K562 (cell line): Measurements from ENCODE around the gene RPS27. TPM values are rescaled to one million over a fixed set of nuclear protein-coding genes. Genes with fewer than 3 reads are reported as not detected.

Source experiments
- ATAC-seq: fragments of 200-7000 bp; cut with Tn5 transposase; 3 replicates; pipeline ENCODE4 v1.9.1; 2020; ENCODE audit warnings: moderate library complexity
- BruUV-seq: library from RNA; stranded (reverse); fragments of 400-500 nt; replicated peaks from 2 replicates; lab custom pipeline; 2021; lab: Mats Ljungman, UMichigan
- CTCF ChIA-PET: fragments of 300-600 bp; formaldehyde crosslinking; extraction: SDS; loops from one replicate; lab custom pipeline; 2021; ENCODE audit warnings: low intra/inter-chr PET ratio; lab: Yijun Ruan, JAX
- POLR2A ChIA-PET: fragments of 300-600, 350-650 bp; sonication (Branson Sonifier 250); formaldehyde crosslinking; extraction: SDS; loops from one replicate; lab custom pipeline; 2021; ENCODE audit warnings: antibody characterized with exemption, inconsistent platforms; lab: Yijun Ruan, JAX
- DNase-seq, 4 experiments: peaks; one replicate each; pipeline versions ENCODE4 v3.0.0 to v3.0.0-alpha.2; 2011 to 2018; ENCODE audit warnings: low spot score in 3 of 4, mixed read lengths in 3 of 4; ENCODE audit errors: extremely low read depth in 1 of 4
- FAIRE-seq: peaks from 2 replicates; lab custom pipeline; 2011; peaks lifted over from hg19 to GRCh38; lab: Jason Lieb, UNC
- H2AFZ ChIP-seq: 2 replicates; pipeline ENCODE4 v1.6.0; 2011; ENCODE audit warnings: low read depth, low read length, control low read depth, inconsistent platforms
- H3K27ac ChIP-seq: fragments of 200-600 bp; 3 replicates; pipeline ENCODE4 v1.8.0; 2011; ENCODE audit warnings: low read depth, mild to moderate bottlenecking, control low read depth, inconsistent platforms, low read length, moderate library complexity, mixed read lengths; ENCODE audit errors: extremely low read depth
- H3K27me3 ChIP-seq, 2 experiments: fragments of 300-600 bp in 1 of 2; 2 replicates in 1 of 2; 3 replicates in 1 of 2; pipeline versions ENCODE4 v1.6.0 to v1.8.0; 2011; ENCODE audit warnings: inconsistent platforms in 2 of 2, low read length in 2 of 2, mild to moderate bottlenecking in 1 of 2, mixed read lengths in 1 of 2, moderate library complexity in 1 of 2; ENCODE audit not compliant: control insufficient read depth in 2 of 2, insufficient read depth in 2 of 2
- H3K36me3 ChIP-seq: fragments of 300-600 bp; 3 replicates; pipeline ENCODE4 v1.8.0; 2011; ENCODE audit warnings: mild to moderate bottlenecking, low read length, inconsistent platforms; ENCODE audit not compliant: control insufficient read depth, insufficient read depth
- H3K4me1 ChIP-seq, 2 experiments: fragments of 200-600 bp in 1 of 2; replicated peaks in 1 of 2; 2 replicates in 1 of 2; 3 replicates in 1 of 2; pipeline versions ENCODE4 v1.5.1 to v1.8.0; 2011; ENCODE audit warnings: inconsistent platforms in 2 of 2, low read length in 2 of 2, mild to moderate bottlenecking in 1 of 2, mixed read lengths in 1 of 2, moderate library complexity in 1 of 2; ENCODE audit not compliant: control insufficient read depth in 2 of 2, insufficient read depth in 2 of 2
- H3K4me2 ChIP-seq: 2 replicates; pipeline ENCODE4 v1.6.1; 2011; ENCODE audit warnings: low read length, control low read depth, inconsistent platforms, mixed read lengths; ENCODE audit not compliant: insufficient read depth
- H3K4me3 ChIP-seq: fragments of 200-600 bp; sonication (generic), shearing (Covaris generic); 2 replicates; pipeline ENCODE4 v1.5.1; 2016; ENCODE audit warnings: control low read depth, inconsistent platforms
- H3K79me2 ChIP-seq: fragments of 200-600 bp; 3 replicates; pipeline ENCODE4 v1.8.0; 2011; ENCODE audit warnings: low read length, inconsistent platforms; ENCODE audit not compliant: control insufficient read depth, insufficient read depth
- H3K9ac ChIP-seq, 2 experiments: 2 replicates each; pipeline versions ENCODE4 v1.6.0 to v1.6.1; 2011; ENCODE audit warnings: low read depth in 2 of 2, low read length in 2 of 2, control low read depth in 1 of 2, inconsistent platforms in 1 of 2, mild to moderate bottlenecking in 1 of 2, mixed read lengths in 1 of 2; ENCODE audit not compliant: insufficient read depth in 1 of 2
- H3K9me1 ChIP-seq: one replicate; pipeline ENCODE4 v1.6.0; 2011; ENCODE audit warnings: inconsistent platforms, mild to moderate bottlenecking, low read length, moderate library complexity; ENCODE audit not compliant: control insufficient read depth, insufficient read depth
- H3K9me3 ChIP-seq: replicated peaks from 2 replicates; pipeline ENCODE4 v1.5.1; 2011; ENCODE audit warnings: low read depth, low read length, inconsistent platforms; ENCODE audit not compliant: control insufficient read depth, insufficient read depth
- H4K20me1 ChIP-seq: replicated peaks from 2 replicates; pipeline ENCODE4 v1.6.1; 2011; ENCODE audit warnings: low read length, inconsistent platforms, mixed read lengths; ENCODE audit not compliant: control insufficient read depth, insufficient read depth
- IRF2 ChIP-seq: sonication (generic); formaldehyde crosslinking; IDR thresholded peaks from 2 replicates; pipeline ENCODE4 v1.8.1; 2022; ENCODE audit warnings: mild to moderate bottlenecking, missing genetic modification reagents
- MYC ChIP-seq, 2 experiments: fragments of 250-450 bp in 1 of 2; sonication (Bioruptor Pico) in 1 of 2; IDR thresholded peaks; 2 replicates each; pipeline versions ENCODE4 v1.5.1 to v1.6.1; 2012 to 2021; ENCODE audit warnings: low read depth in 2 of 2, borderline replicate concordance in 1 of 2, improper control_type of control experiment in 1 of 2, low read length in 1 of 2, mild to moderate bottlenecking in 1 of 2, moderate library complexity in 1 of 2
- NR2C2 ChIP-seq, 2 experiments: fragments of 200-800 bp in 1 of 2; sonication (Bioruptor generic) in 1 of 2; sonication (generic) in 1 of 2; formaldehyde crosslinking in 1 of 2; IDR thresholded peaks; 2 replicates each; pipeline versions ENCODE4 v1.6.1 to v1.8.0; 2016 to 2022; ENCODE audit warnings: mild to moderate bottlenecking in 1 of 2, missing compliant biosample characterization in 1 of 2, missing genetic modification characterization in 1 of 2, missing genetic modification reagents in 1 of 2
- PHB2 ChIP-seq: fragments of 450-650 bp; IDR thresholded peaks from 2 replicates; pipeline ENCODE4 v1.6.1; 2017; ENCODE audit warnings: low read depth
- POLR2G ChIP-seq: fragments of 200-400 bp; formaldehyde crosslinking; IDR thresholded peaks from 2 replicates; pipeline ENCODE4 v1.6.1; 2017; ENCODE audit warnings: low read depth, mild to moderate bottlenecking, antibody characterized with exemption, low read length, moderate library complexity
- RBFOX2 ChIP-seq: fragments of 200-400 bp; formaldehyde crosslinking; IDR thresholded peaks from 2 replicates; pipeline ENCODE4 v1.6.1; 2017; ENCODE audit warnings: low read depth, mild to moderate bottlenecking, low read length, moderate library complexity
- RBM22 ChIP-seq: fragments of 200-400 bp; formaldehyde crosslinking; IDR thresholded peaks from 2 replicates; pipeline ENCODE4 v1.6.1; 2018; ENCODE audit warnings: low read length, low read depth; ENCODE audit not compliant: poor library complexity, severe bottlenecking
- XRCC3 ChIP-seq: fragments of 450-650 bp; IDR thresholded peaks from 2 replicates; pipeline ENCODE4 v1.6.1; 2017; ENCODE audit warnings: mild to moderate bottlenecking, moderate library complexity
- ZNF12 ChIP-seq: sonication (generic); formaldehyde crosslinking; IDR thresholded peaks from 2 replicates; pipeline ENCODE4 v1.4.0; 2020; ENCODE audit warnings: mild to moderate bottlenecking, missing genetic modification reagents
- ZNF133 ChIP-seq: fragments of 250-450 bp; sonication (Bioruptor Pico); IDR thresholded peaks from 2 replicates; pipeline ENCODE4 v1.4.0; 2020; ENCODE audit warnings: mild to moderate bottlenecking
- ZNF57 ChIP-seq: fragments of 450-650 bp; formaldehyde crosslinking; IDR thresholded peaks from 2 replicates; pipeline ENCODE4 v1.4.0; 2020; ENCODE audit warnings: mild to moderate bottlenecking, moderate library complexity
- ZNF76 ChIP-seq: fragments of 250-450 bp; sonication (Bioruptor Pico); IDR thresholded peaks from 2 replicates; pipeline ENCODE4 v1.4.0; 2020; ENCODE audit warnings: mild to moderate bottlenecking, moderate library complexity, borderline replicate concordance
- WGBS: fragments of 100-300 bp; shearing (Covaris generic); methylation state at CpG from one replicate; pipeline ENCODE4 v1.1.6; 2016; ENCODE audit warnings: low coverage, mixed read lengths; ENCODE audit not compliant: insufficient coverage; ENCODE audit errors: missing lambda C conversion rate; 5-methylcytosine and 5-hydroxymethylcytosine counted together
- in situ Hi-C: fragments of 300-500 bp; cut with MboI; formaldehyde crosslinking; loops from 4 replicates; pipeline ENCODE4 v1.15.0; 2018; ENCODE audit warnings: inconsistent platforms, mixed read lengths
- intact Hi-C: fragments of 100-400 bp; cut with micrococcal nuclease; formaldehyde crosslinking; loops from 2 replicates; pipeline ENCODE4 v1.14.2; 2022
- polyA plus RNA-seq, 8 experiments: library from polyadenylated mRNA; depleted of rRNA in 4 of 8; stranded (reverse) in 5 of 8; unstranded in 3 of 8; fragments of >200 nt; fragmentation: Nextera tagmentation in 2 of 8; fragmentation: Illumina TruSeq in 1 of 8; extraction: Ambion mirVana in 2 of 8; extraction: Trizol in 1 of 8; gene quantifications; 2 replicates each; pipeline versions ENCODE4 v1.2.1 to v1.2.3, GENCODE V29; 2011 to 2014; ENCODE audit warnings: inconsistent platforms in 1 of 8, missing spikeins in 1 of 8
- total RNA-seq, 7 experiments: library from RNA; depleted of rRNA in 6 of 7; stranded (reverse); fragments of >200 nt in 6 of 7; fragmentation: Illumina TruSeq in 2 of 7; extraction: Trizol in 2 of 7; gene quantifications; 2 replicates each; pipeline versions ENCODE4 v1.2.1 to v1.2.3, GENCODE V29; 2011 to 2021; ENCODE audit warnings: low replicate concordance in 1 of 7

The RPS27 gene
- total and polyA plus RNA-seq, 9 of the 15 experiments (the other 6 are each of a cell fraction or from before 2014, with no cell fraction given) = 2,091 to 9,377 (median 6,706) TPM

GRCh38 chr1:153941826-153942725 is 48.5 kb upstream of the RPS27 start:
- H3K27ac ChIP-seq = no peak overlapping the region
- in situ Hi-C loops = no loop called here

More at GRCh38 chr1:153941826-153942725, 48.5 kb upstream of the RPS27 start:
- Histone ChIP-seq H3K79me2 (peaks cover 29% of the 10 kb centered on the region), H3K9me3 (no peaks in the 10 kb centered on the region), H3K27me3 (no peaks in the 10 kb centered on the region), H3K4me1 (peaks cover 12 to 30% of the 10 kb centered on the region in 2 experiments; a peak in 4 of 5 replicates), H2AFZ (no peak overlapping the region), H4K20me1 (no peaks in the 10 kb centered on the region), H3K9ac (no peak overlapping the region), H3K4me2 (no peak overlapping the region), H3K36me3 (peaks cover 70% of the 10 kb centered on the region), H3K9me1 (no peaks in the 10 kb centered on the region), H3K4me3 (no peak overlapping the region)
- ATAC-seq (no peak), DNase-seq (no peak), FAIRE-seq (no peak)
- TF ChIP-seq RBM22 (peak; percentile 22), POLR2G (peak; percentile 71), MYC (IDR thresholded peaks at IDR 0.05; ENCODE audit: low read depth, low read length) (no peak), MYC (CRISPR knock-in tag; IDR thresholded peaks at IDR 0.05; ENCODE audit: borderline replicate concordance, low read depth) (no peak), ZNF57 (CRISPR knock-in tag) (no peak), IRF2 (CRISPR knock-in tag) (0 out of 2 replicates have a peak, but pooled peaks have one; percentile 34), ZNF133 (no peak), ZNF76 (no peak), PHB2 (no peak), XRCC3 (no peak), RBFOX2 (peak; percentile 58), ZNF12 (CRISPR knock-in tag) (no peak), NR2C2 (CRISPR knock-in tag; IDR thresholded peaks at IDR 0.05) (no peak), NR2C2 (tag; IDR thresholded peaks at IDR 0.05) (no peak)
- intact Hi-C loops = no loop called here
- BruUV-seq = no TSS peak
- ChIA-PET POLR2A (interaction anchor here (3.0 kb wide), 1 partner anchor 19 kb away, joined by 10 read pairs; the partner anchor contains the start of gene GATAD2B), CTCF (no interaction called here)
- 98% methylated on average over 30 of the region's 34 CpGs for WGBS
